T-helper 2 cell (primary cell): Measurements from ENCODE around the gene NSD1.
"Not testable (repeated sequence)": the region's sequence is repeated elsewhere in the genome, so short reads cannot be mapped to it uniquely, and the experiment has no call there.

Experiments
- DNase-seq, 5 experiments: peaks; one replicate each; pipeline versions ENCODE4 v3.0.0 to v3.0.0-alpha.2; 2012 to 2022

Gene NSD1

GRCh38 chr5:177232761-177233160, 99.2 kb downstream of the NSD1 start:
- DNase-seq = no peak

DNA sequence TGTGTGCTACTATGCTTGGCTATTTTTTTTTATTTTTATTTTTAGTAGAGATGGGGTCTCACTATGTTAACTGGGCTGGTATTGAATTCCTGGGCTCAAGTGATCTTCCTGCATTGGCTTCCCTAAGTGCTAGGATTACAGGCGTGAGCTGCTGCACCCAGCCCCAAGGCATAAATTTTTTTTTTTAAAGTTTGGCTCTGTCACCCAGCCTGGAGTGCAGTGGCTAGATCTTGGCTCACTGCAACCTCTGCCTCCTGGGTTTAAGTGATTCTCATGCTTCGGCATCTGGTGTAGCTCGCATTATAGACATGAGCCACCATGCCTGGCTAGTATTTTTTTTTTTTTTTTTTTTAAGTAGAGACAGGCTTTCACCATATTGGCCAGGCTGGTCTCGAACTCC, 99.6 kb downstream of the NSD1 start:
- DNase-seq = no peak

- no peak for DNase-seq
Measured at GRCh38 chr5:177233802-177234201, 100.2 kb downstream of the NSD1 start.

GRCh38 chr5:177234841-177235240, 101.3 kb downstream of the NSD1 start:
- no peak for DNase-seq

DNA sequence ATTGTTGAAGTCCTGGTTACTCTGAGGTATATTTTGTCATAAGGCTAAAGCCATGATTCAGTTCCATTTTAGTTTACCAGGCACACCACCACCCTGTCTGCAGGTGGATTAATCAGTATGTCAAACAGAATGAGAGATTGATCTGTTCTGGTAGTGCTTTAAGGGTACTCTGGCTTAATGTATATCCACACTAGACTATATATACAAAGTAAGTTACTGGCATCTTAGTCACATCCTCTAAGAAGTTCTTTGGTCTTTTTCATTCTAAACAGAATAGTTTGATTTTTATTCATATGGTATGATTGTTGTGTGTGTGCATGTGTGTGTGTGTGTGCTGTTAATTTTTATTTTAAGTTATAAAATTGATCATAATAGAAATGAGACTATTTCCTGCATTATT, 108.2 kb downstream of the NSD1 start:
- DNase-seq = no peak

- DNase-seq = no peak
Measured at GRCh38 chr5:177242304-177242703, 108.7 kb downstream of the NSD1 start.

- DNase-seq = no peak
Measured at GRCh38 chr5:177249761-177250537, 116.4 kb downstream of the NSD1 start.

GRCh38 chr5:177253252-177253651, 119.7 kb downstream of the NSD1 start:
- no peak for DNase-seq

- no peak for DNase-seq
Measured at GRCh38 chr5:177256296-177256695, 122.7 kb downstream of the NSD1 start.

DNA sequence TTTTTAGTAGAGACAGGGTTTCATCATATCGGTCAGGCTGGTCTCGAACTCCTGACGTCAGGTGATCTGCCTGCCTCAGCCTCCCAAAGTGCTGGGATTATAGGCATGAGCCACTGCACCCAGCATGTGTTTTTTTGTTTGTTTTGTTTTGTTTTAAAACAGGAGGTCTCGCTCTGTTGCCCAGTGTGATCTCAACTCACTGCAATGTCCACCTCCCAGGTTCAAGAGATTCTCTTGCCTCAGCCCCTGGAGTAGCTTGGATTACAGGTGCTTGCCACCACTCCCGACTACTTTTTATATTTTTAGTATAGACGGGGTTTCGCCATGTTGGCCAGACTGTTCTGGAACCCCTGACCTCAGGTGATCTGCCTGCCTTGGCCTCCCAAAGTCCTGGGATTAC, 125.1 kb downstream of the NSD1 start:
- DNase-seq = not testable (repeated sequence)

GRCh38 chr5:177260961-177261360, 127.4 kb downstream of the NSD1 start:
- DNase-seq = no peak

DNA sequence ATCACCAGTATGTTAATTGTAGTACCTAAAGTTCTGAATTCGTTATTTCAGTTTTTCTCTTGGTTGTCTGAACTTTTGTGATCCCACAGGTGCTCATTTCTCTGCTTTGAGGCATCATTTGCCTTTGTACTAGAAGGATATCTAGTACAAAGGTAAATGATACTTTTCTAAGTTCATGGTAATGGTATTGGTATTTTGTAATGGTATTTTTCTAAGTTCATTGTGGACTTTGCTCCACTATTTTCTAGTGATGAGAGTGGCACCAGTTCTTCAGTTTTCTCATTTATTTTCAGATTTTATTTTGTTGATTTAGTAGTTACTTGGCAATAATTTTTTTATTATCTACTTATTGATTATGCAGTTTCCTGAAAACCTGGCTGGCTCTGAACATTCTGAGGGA, 127.9 kb downstream of the NSD1 start:
- no peak for DNase-seq

- no peak for DNase-seq
Measured at GRCh38 chr5:177264178-177264577, 130.6 kb downstream of the NSD1 start.

- DNase-seq = no peak
Measured at GRCh38 chr5:177265395-177265794, 131.8 kb downstream of the NSD1 start.

DNA sequence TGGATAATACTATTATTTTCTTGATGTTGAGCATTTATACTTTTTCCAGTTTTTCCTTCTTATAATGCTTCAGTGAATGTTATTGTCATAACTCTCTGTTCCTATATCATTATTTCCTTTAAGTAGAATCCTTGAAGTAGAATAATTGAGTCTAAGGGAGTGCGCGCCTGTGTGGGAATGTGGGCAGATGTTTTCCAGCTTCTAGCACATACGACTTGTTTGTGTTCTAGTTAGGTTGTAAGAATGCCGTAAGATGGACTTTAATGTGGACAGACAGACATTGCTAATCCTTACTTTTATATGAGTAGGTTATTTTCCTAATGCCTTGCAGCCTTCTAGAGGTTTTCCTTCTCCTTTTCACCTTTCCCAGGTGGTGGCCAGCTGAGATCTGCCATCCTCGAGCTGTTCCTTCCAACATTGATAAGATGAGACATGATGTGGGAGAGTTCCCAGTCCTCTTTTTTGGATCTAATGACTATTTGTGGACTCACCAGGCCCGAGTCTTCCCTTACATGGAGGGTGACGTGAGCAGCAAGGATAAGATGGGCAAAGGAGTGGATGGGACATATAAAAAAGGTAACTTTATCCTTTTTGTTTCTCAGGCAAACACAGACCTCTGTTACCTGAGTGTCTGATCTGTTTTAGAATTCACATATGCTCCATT, 135.8 kb downstream of the NSD1 start:
- DNase-seq = no peak

DNA sequence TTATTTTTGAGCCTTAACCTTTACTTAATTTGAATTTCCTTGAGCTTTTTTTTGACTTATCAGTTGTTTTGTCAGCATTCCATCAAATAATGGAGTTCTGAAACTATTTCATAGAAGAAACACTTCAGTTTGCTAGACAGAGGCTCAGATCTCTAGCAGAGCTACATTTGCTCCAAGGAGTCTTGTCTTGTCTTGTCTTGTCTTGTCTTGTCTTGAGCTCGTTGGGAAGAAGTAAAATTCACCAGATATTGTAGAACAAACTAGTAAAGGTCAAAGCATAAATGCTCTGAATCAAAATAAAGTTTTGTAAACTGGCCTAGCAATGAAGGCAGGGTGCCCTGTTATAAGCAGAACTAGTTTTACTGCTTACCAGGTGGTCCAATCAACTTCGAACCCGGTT, 136.4 kb downstream of the NSD1 start:
- DNase-seq = no peak

GRCh38 chr5:177270653-177271052, 137.1 kb downstream of the NSD1 start:
- DNase-seq = no peak

- no peak for DNase-seq
Measured at GRCh38 chr5:177271113-177271512, 137.5 kb downstream of the NSD1 start.

- no peak for DNase-seq
Measured at GRCh38 chr5:177275883-177276282, 142.3 kb downstream of the NSD1 start.

DNA sequence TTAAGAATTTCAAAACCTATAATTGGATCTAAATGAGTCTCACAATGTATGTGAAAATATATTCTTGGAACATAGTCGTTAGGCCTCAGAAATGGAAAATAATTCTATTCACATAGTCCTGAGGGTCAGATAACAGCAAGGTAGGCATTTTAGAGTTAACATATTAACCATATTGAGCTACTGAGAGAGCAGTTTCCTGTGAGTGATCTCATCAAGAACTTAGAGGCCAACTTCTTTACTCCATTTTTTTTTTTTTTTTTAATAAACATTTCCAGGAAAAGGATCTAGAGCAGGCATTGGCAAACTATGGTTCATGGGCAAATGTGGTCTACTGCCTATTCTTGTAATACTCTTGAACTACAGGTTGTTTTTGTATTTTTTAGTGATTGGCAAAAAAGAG, 143.3 kb downstream of the NSD1 start:
- DNase-seq = no peak

GRCh38 chr5:177288191-177288590, 154.6 kb downstream of the NSD1 start:
- no peak for DNase-seq

GRCh38 chr5:177290816-177291596, 157.4 kb downstream of the NSD1 start:
- no peak for DNase-seq

DNA sequence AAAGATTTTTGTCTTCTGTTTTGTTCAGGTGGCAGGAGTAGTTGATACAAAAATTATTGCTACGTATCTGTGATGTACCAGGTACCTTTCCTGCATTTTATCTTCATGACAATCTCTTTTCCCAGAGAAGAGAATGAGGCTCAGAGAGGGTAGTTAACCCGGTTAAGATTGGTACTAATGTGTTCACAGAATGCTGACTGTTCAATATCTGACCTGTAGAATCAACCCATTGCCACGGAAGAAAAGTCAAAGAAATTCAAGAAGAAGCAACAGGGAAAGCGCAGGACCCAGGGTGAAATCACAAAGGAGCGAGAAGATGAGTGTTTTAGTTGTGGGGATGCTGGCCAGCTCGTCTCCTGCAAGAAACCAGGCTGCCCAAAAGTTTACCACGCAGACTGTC, 158.2 kb downstream of the NSD1 start:
- no peak for DNase-seq
